HepG2 (cell line): ENCODE results near the gene UGT1A4. TPM values are rescaled to one million over a fixed set of nuclear protein-coding genes. Genes with fewer than 3 reads are reported as not detected.
A peak's percentile ranks its signal among the peaks of the same experiment; 100 is the strongest.
"Not testable (repeated sequence)": the region's sequence is repeated elsewhere in the genome, so short reads cannot be mapped to it uniquely, and the experiment has no call there.

Source experiments
- ATAC-seq: fragments of 200-7000 bp; cut with Tn5 transposase; 3 replicates; pipeline ENCODE4 v1.9.1; 2020; ENCODE audit warnings: mild to moderate bottlenecking, moderate library complexity
- BruUV-seq: library from RNA; stranded (reverse); fragments of 400-500 nt; replicated peaks from 2 replicates; lab custom pipeline; 2021; lab: Mats Ljungman, UMichigan
- CTCF ChIA-PET: fragments of 300-600 bp; formaldehyde crosslinking; extraction: SDS; loops from one replicate; lab custom pipeline; 2021; ENCODE audit warnings: low total read pairs, inconsistent platforms, low intra/inter-chr PET ratio; lab: Yijun Ruan, JAX
- POLR2A ChIA-PET: fragments of 350-600 bp; sonication (Branson Sonifier 250); formaldehyde crosslinking; loops from one replicate; lab custom pipeline; 2020; ENCODE audit warnings: antibody characterized with exemption, inconsistent platforms; lab: Yijun Ruan, JAX
- DNase-seq: peaks from one replicate; pipeline ENCODE4 v3.0.0-alpha.2; 2015; ENCODE audit warnings: low spot score
- FAIRE-seq: peaks from 3 replicates; lab custom pipeline; 2011; peaks lifted over from hg19 to GRCh38; lab: Jason Lieb, UNC
- H2AFZ ChIP-seq: one replicate; pipeline ENCODE4 v1.6.1; 2011; ENCODE audit warnings: low read length, inconsistent platforms
- H3K27ac ChIP-seq: fragments of 300-600 bp; 3 replicates; pipeline ENCODE4 v1.8.0; 2011; ENCODE audit warnings: mixed run types, mild to moderate bottlenecking, mixed read lengths, low read length, inconsistent platforms; ENCODE audit not compliant: insufficient read depth; ENCODE audit errors: extremely low read length
- H3K27me3 ChIP-seq, 2 experiments: fragments of 200-600 bp in 1 of 2; 2 replicates in 1 of 2; 3 replicates in 1 of 2; pipeline versions ENCODE4 v1.6.0 to v1.8.0; 2011; ENCODE audit warnings: low read length in 2 of 2, mild to moderate bottlenecking in 2 of 2, moderate library complexity in 2 of 2, inconsistent platforms in 1 of 2; ENCODE audit not compliant: insufficient read depth in 2 of 2, control insufficient read depth in 1 of 2
- H3K36me3 ChIP-seq, 2 experiments: fragments of 200-600 bp in 1 of 2; replicated peaks in 1 of 2; 2 replicates in 1 of 2; 3 replicates in 1 of 2; pipeline versions ENCODE4 v1.5.1 to v1.8.0; 2011; ENCODE audit warnings: low read length in 2 of 2, inconsistent platforms in 1 of 2; ENCODE audit not compliant: insufficient read depth in 2 of 2, control insufficient read depth in 1 of 2
- H3K4me1 ChIP-seq: 2 replicates; pipeline ENCODE4 v1.5.1; 2012; ENCODE audit warnings: low read length, inconsistent platforms; ENCODE audit not compliant: insufficient read depth
- H3K4me2 ChIP-seq: 2 replicates; pipeline ENCODE4 v1.6.0; 2011; ENCODE audit warnings: low read depth, low read length, inconsistent platforms
- H3K4me3 ChIP-seq, 3 experiments: fragments of 200-600 bp in 1 of 3; sonication (generic), shearing (Covaris generic) in 1 of 3; replicated peaks in 1 of 3; 2 replicates each; pipeline ENCODE4 v1.5.1; 2011 to 2016; ENCODE audit warnings: low read length in 3 of 3, inconsistent platforms in 2 of 3, low read depth in 2 of 3, mild to moderate bottlenecking in 2 of 3, control low read depth in 1 of 3, mixed read lengths in 1 of 3; ENCODE audit not compliant: insufficient read depth in 1 of 3
- H3K79me2 ChIP-seq: one replicate; pipeline ENCODE4 v1.6.1; 2011; ENCODE audit warnings: low read length, inconsistent platforms; ENCODE audit not compliant: insufficient read depth
- H3K9ac ChIP-seq: 2 replicates; pipeline ENCODE4 v1.6.0; 2011; ENCODE audit warnings: mild to moderate bottlenecking, low read depth, low read length, inconsistent platforms; ENCODE audit not compliant: insufficient read depth
- H3K9me3 ChIP-seq: 2 replicates; pipeline ENCODE4 v1.5.1; 2012; ENCODE audit warnings: mild to moderate bottlenecking, low read length
- H4K20me1 ChIP-seq: 2 replicates; pipeline ENCODE4 v1.6.0; 2011; ENCODE audit warnings: inconsistent platforms, mild to moderate bottlenecking, low read length, moderate library complexity; ENCODE audit not compliant: insufficient read depth
- DMAP1 ChIP-seq: IDR thresholded peaks from 2 replicates; pipeline ENCODE4 v1.6.1; 2016
- FOXC1 ChIP-seq: sonication (generic); formaldehyde crosslinking; IDR thresholded peaks from 2 replicates; pipeline ENCODE4 v1.8.0; 2022; ENCODE audit warnings: mild to moderate bottlenecking, missing genetic modification reagents, borderline replicate concordance
- JARID2 ChIP-seq: sonication (generic); formaldehyde crosslinking; IDR thresholded peaks from 2 replicates; pipeline ENCODE4 v1.8.1; 2023; ENCODE audit warnings: missing genetic modification reagents, inconsistent platforms; ENCODE audit not compliant: insufficient replicate concordance
- MED8 ChIP-seq: sonication (generic); formaldehyde crosslinking; IDR thresholded peaks from 2 replicates; pipeline ENCODE4 v1.8.1; 2023; ENCODE audit warnings: mild to moderate bottlenecking, missing genetic modification reagents; ENCODE audit not compliant: insufficient replicate concordance
- RNF2 ChIP-seq: fragments of 450-650 bp; conservative IDR thresholded peaks from 2 replicates; pipeline ENCODE4 v1.6.1; 2016; ENCODE audit warnings: low read depth
- SALL1 ChIP-seq: sonication (generic); formaldehyde crosslinking; IDR thresholded peaks from 2 replicates; pipeline ENCODE4 v1.8.0; 2022; ENCODE audit warnings: mild to moderate bottlenecking, missing genetic modification reagents
- SOX6 ChIP-seq, 2 experiments: fragments of 450-650 bp in 1 of 2; sonication (generic) in 1 of 2; formaldehyde crosslinking in 1 of 2; IDR thresholded peaks; 2 replicates each; pipeline versions ENCODE4 v1.4.0 to v1.6.1; 2017 to 2020; ENCODE audit warnings: antibody characterized with exemption in 1 of 2, mild to moderate bottlenecking in 1 of 2, missing genetic modification reagents in 1 of 2
- TBX2 ChIP-seq: sonication (generic); formaldehyde crosslinking; IDR thresholded peaks from 2 replicates; pipeline ENCODE4 v1.5.0; 2020; ENCODE audit warnings: missing genetic modification reagents, mild to moderate bottlenecking, borderline replicate concordance
- USF2 ChIP-seq, 2 experiments: sonication (generic) in 1 of 2; formaldehyde crosslinking in 1 of 2; IDR thresholded peaks; 2 replicates each; pipeline versions ENCODE4 v1.5.1 to v1.6.1; 2011 to 2020; ENCODE audit warnings: borderline replicate concordance in 1 of 2, low read depth in 1 of 2, low read length in 1 of 2, mild to moderate bottlenecking in 1 of 2, missing genetic modification reagents in 1 of 2, moderate library complexity in 1 of 2
- XRCC5 ChIP-seq: fragments of 200-400 bp; formaldehyde crosslinking; optimal IDR thresholded peaks from 2 replicates; pipeline ENCODE3; 2017; ENCODE audit warnings: mild to moderate bottlenecking, low read length
- ZFP37 ChIP-seq: sonication (generic); formaldehyde crosslinking; IDR thresholded peaks from 2 replicates; pipeline ENCODE4 v1.4.0; 2020; ENCODE audit warnings: missing genetic modification reagents, borderline replicate concordance
- ZNF350 ChIP-seq: sonication (generic); formaldehyde crosslinking; IDR thresholded peaks from 2 replicates; pipeline ENCODE4 v1.4.0; 2020; ENCODE audit warnings: mild to moderate bottlenecking, low read depth, missing genetic modification reagents, borderline replicate concordance
- ZNF788 ChIP-seq: sonication (generic); formaldehyde crosslinking; IDR thresholded peaks from 2 replicates; pipeline ENCODE4 v1.5.0; 2020; ENCODE audit warnings: mild to moderate bottlenecking, missing genetic modification reagents, borderline replicate concordance
- WGBS: methylation state at CpG from one replicate; pipeline ENCODE4 v1.1.6; 2017; ENCODE audit warnings: low lambda C conversion rate; 5-methylcytosine and 5-hydroxymethylcytosine counted together
- in situ Hi-C: cut with HindIII; loops from 2 replicates; pipeline ENCODE4 v1.10.0; 2017; ENCODE audit warnings: low pct_unique_long_range_greater_than_20kb; ENCODE audit not compliant: extremely low pct_ligation_motif_present
- intact Hi-C: fragments of 100-400 bp; cut with micrococcal nuclease; formaldehyde crosslinking; loops from one replicate; pipeline ENCODE4 v1.10.0; 2022; ENCODE audit not compliant: unreplicated experiment
- polyA plus RNA-seq, 8 experiments: library from polyadenylated mRNA; depleted of rRNA in 3 of 8; stranded (reverse) in 7 of 8; unstranded in 1 of 8; fragments of >200 nt; fragmentation: Illumina TruSeq in 4 of 8; extraction: Trizol in 4 of 8; gene quantifications; 2 replicates each; pipeline versions ENCODE4 v1.2.1 to v1.2.3, GENCODE V29; 2011 to 2016; ENCODE audit warnings: low read depth in 4 of 8, missing spikeins in 1 of 8, mixed read lengths in 1 of 8; ENCODE audit not compliant: insufficient read depth in 1 of 8
- total RNA-seq, 5 experiments: library from RNA; depleted of rRNA; stranded (reverse); fragments of >200 nt; fragmentation: Illumina TruSeq; extraction: Trizol; gene quantifications; 2 replicates each; pipeline ENCODE4 v1.2.3, GENCODE V29; 2016; ENCODE audit warnings: low read depth in 1 of 5
- TF ChIP-seq, protein P1 (sequence below): sonication (generic); formaldehyde crosslinking; IDR thresholded peaks from 2 replicates; pipeline ENCODE4 v1.5.1; 2020; ENCODE audit warnings: mild to moderate bottlenecking, missing genetic modification reagents, moderate library complexity
- TF ChIP-seq, protein P2 (sequence below): sonication (generic); formaldehyde crosslinking; IDR thresholded peaks from 2 replicates; pipeline ENCODE4 v1.5.1; 2020; ENCODE audit warnings: mild to moderate bottlenecking, missing genetic modification reagents, moderate library complexity

The UGT1A4 gene
- total and polyA plus RNA-seq, 2 of the 13 experiments (the other 11 are each of a cell fraction or from before 2014, with no cell fraction given): not detected

DNA sequence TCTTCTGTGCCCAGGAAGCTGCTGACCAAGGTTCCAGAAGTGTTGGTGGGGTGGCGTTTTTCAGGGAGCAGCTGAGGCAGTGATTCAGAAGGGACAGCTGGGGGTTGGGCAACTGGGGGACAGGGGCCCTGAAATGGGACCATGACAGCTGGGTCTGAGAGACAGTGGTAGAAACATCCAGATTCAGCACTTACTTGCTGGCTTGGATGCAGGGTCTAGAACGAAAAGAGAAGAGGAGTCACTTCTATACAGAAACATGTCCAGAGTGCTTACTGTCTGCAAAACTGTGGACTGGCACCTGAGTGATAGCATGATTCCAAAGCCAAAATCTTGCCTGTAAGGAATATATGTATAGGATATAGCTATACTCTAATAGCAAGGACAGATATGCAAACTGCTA lies 27.3 kb downstream of the UGT1A4 start:
- H2AFZ ChIP-seq; H3K9ac ChIP-seq; FAIRE-seq; intact Hi-C loops; H3K79me2 ChIP-seq; in situ Hi-C loops; CTCF ChIA-PET; H4K20me1 ChIP-seq; DNase-seq; H3K36me3 ChIP-seq; BruUV-seq; H3K4me3 ChIP-seq; TF ChIP-seq SOX6 (IDR thresholded peaks at IDR 0.05); USF2 (IDR thresholded peaks at IDR 0.05; ENCODE audit: low read depth, low read length): not testable (repeated sequence)
- POLR2A ChIA-PET: interaction anchor here (1.5 to 1.6 kb wide), 2 partner anchors 9 to 12 kb away, joined by 6 to 9 read pairs; no protein-coding TSS in a partner anchor
- ATAC-seq: peak; percentile 51
- Histone ChIP-seq H3K4me2 (peak overlapping the region; percentile 54), H3K4me1 (peaks cover 27% of the 10 kb centered on the region), H3K27me3 (peaks cover 1 to 64% of the 10 kb centered on the region in 2 experiments; a peak in 4 of 5 replicates), H3K27ac (peak overlapping the region; percentile 57), H3K9me3 (peaks cover 15% of the 10 kb centered on the region)
- WGBS: 34% methylated on average over 2 of the region's 2 CpGs
- 0 out of 2 replicates have a peak, but pooled peaks have one; percentile 4 for TF ChIP-seq TBX2 (CRISPR knock-in tag)
- peak; percentile 6; the same call in 1 of the 2 replicates for TF ChIP-seq FOXC1 (CRISPR knock-in tag)
- 0 out of 2 replicates have a peak, but pooled peaks have one; percentile 62 for TF ChIP-seq SOX6 (CRISPR knock-in tag; IDR thresholded peaks at IDR 0.05)
- 0 out of 2 replicates have a peak, but pooled peaks have one; percentile 2 for TF ChIP-seq ZFP37 (CRISPR knock-in tag)
- peak; percentile 37; the same call in 1 of the 2 replicates for TF ChIP-seq SALL1 (CRISPR knock-in tag)
- TF ChIP-seq, protein P1, sequence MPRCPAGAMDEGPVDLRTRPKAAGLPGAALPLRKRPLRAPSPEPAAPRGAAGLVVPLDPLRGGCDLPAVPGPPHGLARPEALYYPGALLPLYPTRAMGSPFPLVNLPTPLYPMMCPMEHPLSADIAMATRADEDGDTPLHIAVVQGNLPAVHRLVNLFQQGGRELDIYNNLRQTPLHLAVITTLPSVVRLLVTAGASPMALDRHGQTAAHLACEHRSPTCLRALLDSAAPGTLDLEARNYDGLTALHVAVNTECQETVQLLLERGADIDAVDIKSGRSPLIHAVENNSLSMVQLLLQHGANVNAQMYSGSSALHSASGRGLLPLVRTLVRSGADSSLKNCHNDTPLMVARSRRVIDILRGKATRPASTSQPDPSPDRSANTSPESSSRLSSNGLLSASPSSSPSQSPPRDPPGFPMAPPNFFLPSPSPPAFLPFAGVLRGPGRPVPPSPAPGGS: peak; percentile 30; the same call in 1 of the 2 replicates
- peak; percentile 4 for TF ChIP-seq XRCC5
- TF ChIP-seq USF2 (CRISPR knock-in tag; IDR thresholded peaks at IDR 0.05; ENCODE audit: borderline replicate concordance): peak; percentile 52; the same call in 1 of the 2 replicates
- TF ChIP-seq RNF2: 0 out of 2 replicates have a peak, but pooled peaks have one; percentile 2
- TF ChIP-seq MED8: peak; percentile 12
- TF ChIP-seq, protein P2, sequence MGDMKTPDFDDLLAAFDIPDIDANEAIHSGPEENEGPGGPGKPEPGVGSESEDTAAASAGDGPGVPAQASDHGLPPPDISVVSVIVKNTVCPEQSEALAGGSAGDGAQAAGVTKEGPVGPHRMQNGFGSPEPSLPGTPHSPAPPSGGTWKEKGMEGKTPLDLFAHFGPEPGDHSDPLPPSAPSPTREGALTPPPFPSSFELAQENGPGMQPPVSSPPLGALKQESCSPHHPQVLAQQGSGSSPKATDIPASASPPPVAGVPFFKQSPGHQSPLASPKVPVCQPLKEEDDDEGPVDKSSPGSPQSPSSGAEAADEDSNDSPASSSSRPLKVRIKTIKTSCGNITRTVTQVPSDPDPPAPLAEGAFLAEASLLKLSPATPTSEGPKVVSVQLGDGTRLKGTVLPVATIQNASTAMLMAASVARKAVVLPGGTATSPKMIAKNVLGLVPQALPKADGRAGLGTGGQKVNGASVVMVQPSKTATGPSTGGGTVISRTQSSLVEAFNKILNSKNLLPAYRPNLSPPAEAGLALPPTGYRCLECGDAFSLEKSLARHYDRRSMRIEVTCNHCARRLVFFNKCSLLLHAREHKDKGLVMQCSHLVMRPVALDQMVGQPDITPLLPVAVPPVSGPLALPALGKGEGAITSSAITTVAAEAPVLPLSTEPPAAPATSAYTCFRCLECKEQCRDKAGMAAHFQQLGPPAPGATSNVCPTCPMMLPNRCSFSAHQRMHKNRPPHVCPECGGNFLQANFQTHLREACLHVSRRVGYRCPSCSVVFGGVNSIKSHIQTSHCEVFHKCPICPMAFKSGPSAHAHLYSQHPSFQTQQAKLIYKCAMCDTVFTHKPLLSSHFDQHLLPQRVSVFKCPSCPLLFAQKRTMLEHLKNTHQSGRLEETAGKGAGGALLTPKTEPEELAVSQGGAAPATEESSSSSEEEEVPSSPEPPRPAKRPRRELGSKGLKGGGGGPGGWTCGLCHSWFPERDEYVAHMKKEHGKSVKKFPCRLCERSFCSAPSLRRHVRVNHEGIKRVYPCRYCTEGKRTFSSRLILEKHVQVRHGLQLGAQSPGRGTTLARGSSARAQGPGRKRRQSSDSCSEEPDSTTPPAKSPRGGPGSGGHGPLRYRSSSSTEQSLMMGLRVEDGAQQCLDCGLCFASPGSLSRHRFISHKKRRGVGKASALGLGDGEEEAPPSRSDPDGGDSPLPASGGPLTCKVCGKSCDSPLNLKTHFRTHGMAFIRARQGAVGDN (CRISPR knock-in tag): 0 out of 2 replicates have a peak, but pooled peaks have one; percentile 11
- 0 out of 2 replicates have a peak, but pooled peaks have one; percentile 5 for TF ChIP-seq ZNF788
- TF ChIP-seq JARID2 (CRISPR knock-in tag): peak; percentile 2
- 0 out of 2 replicates have a peak, but pooled peaks have one; percentile 3 for TF ChIP-seq DMAP1 (CRISPR knock-in tag)
- TF ChIP-seq ZNF350 (CRISPR knock-in tag): 0 out of 2 replicates have a peak, but pooled peaks have one; percentile 10
